GM19452 (cell line): ENCODE measurements around the gene LRRC23.
"Not testable (repeated sequence)": the region's sequence is repeated elsewhere in the genome, so short reads cannot be mapped to it uniquely, and the experiment has no call there.

ENCODE experiments used
- ATAC-seq: cut with Tn5 transposase; IDR thresholded peaks from one replicate; pipeline ENCODE4 v1.9.1; 2021; ENCODE audit not compliant: unreplicated experiment

LRRC23 gene

GRCh38 chr12:6872073-6873048 is 32.3 kb upstream of the LRRC23 start:
- ATAC-seq: no peak

GRCh38 chr12:6873094-6874014 is 31.3 kb upstream of the LRRC23 start, which contains the start of gene SPSB2:
Gene SPSB2, minus strand, starts transcription at chr12:6873303. Its CDS starts 402 bp downstream, at chr12:6872901.
- ATAC-seq: peak; percentile 76

GRCh38 chr12:6874015-6874368 is 30.6 kb upstream of the LRRC23 start:
- ATAC-seq: not testable (repeated sequence)

- not testable (repeated sequence) for ATAC-seq
Measured at GRCh38 chr12:6879824-6880223, 24.8 kb upstream of the LRRC23 start.

- no peak for ATAC-seq
Measured at GRCh38 chr12:6883252-6883651, 21.4 kb upstream of the LRRC23 start.

GRCh38 chr12:6883683-6884082 is 20.9 kb upstream of the LRRC23 start:
- ATAC-seq: no peak

GRCh38 chr12:6884539-6884938 is 20.1 kb upstream of the LRRC23 start:
- no peak for ATAC-seq

GRCh38 chr12:6886206-6886999 is 18.2 kb upstream of the LRRC23 start:
- ATAC-seq: not testable (repeated sequence)

GRCh38 chr12:6887460-6887859 is 17.2 kb upstream of the LRRC23 start:
- no peak for ATAC-seq

GRCh38 chr12:6888360-6888759 is 16.3 kb upstream of the LRRC23 start:
- ATAC-seq: no peak

GRCh38 chr12:6888794-6889193 is 15.8 kb upstream of the LRRC23 start:
- ATAC-seq: not testable (repeated sequence)

- not testable (repeated sequence) for ATAC-seq
Measured at GRCh38 chr12:6889775-6890573, 14.6 kb upstream of the LRRC23 start.

GRCh38 chr12:6890789-6891645 is 13.6 kb upstream of the LRRC23 start:
- ATAC-seq: peak; percentile 95

- peak; percentile 7 for ATAC-seq
Measured at GRCh38 chr12:6891646-6892001, 13.0 kb upstream of the LRRC23 start.

GRCh38 chr12:6892683-6893082 is 11.9 kb upstream of the LRRC23 start:
- ATAC-seq: not testable (repeated sequence)

- ATAC-seq: no peak
Measured at GRCh38 chr12:6894321-6894720, 10.3 kb upstream of the LRRC23 start.

GRCh38 chr12:6896846-6897435 is 7.7 kb upstream of the LRRC23 start:
- ATAC-seq: no peak

GRCh38 chr12:6899427-6899826 is 5.2 kb upstream of the LRRC23 start:
- ATAC-seq: no peak
